DOHH2 (cell line): Measurements from ENCODE around the gene ATL3.

ENCODE experiments used
- H3F3A ChIP-seq: fragments of 200-600 bp; sonication (generic), shearing (Covaris generic); 2 replicates; pipeline ENCODE4 v1.6.0; 2016; ENCODE audit warnings: antibody characterized with exemption, mild to moderate bottlenecking; ENCODE audit not compliant: control insufficient read depth, insufficient read depth
- H3K27ac ChIP-seq: fragments of 200-600 bp; sonication (generic); 2 replicates; pipeline ENCODE4 v1.5.1; 2014; ENCODE audit warnings: low read depth, mild to moderate bottlenecking, low read length, moderate library complexity
- H3K27me3 ChIP-seq: fragments of 200-600 bp; sonication (generic); 2 replicates; pipeline ENCODE4 v1.6.1; 2014; ENCODE audit warnings: mild to moderate bottlenecking, low read length, mixed read lengths; ENCODE audit not compliant: control insufficient read depth
- H3K36me3 ChIP-seq: fragments of 200-600 bp; sonication (generic); 2 replicates; pipeline ENCODE4 v1.6.1; 2014; ENCODE audit warnings: mild to moderate bottlenecking, low read length, moderate library complexity, mixed read lengths; ENCODE audit not compliant: control insufficient read depth
- H3K4me1 ChIP-seq: fragments of 200-600 bp; sonication (generic); 2 replicates; pipeline ENCODE4 v1.6.1; 2014; ENCODE audit warnings: mild to moderate bottlenecking, low read length, mixed read lengths; ENCODE audit not compliant: control insufficient read depth
- H3K4me2 ChIP-seq: fragments of 200-600 bp; sonication (generic); 2 replicates; pipeline ENCODE4 v1.6.0; 2014; ENCODE audit warnings: mild to moderate bottlenecking, low read length, moderate library complexity
- H3K4me3 ChIP-seq: fragments of 200-600 bp; sonication (generic); 2 replicates; pipeline ENCODE4 v1.5.1; 2014; ENCODE audit warnings: mild to moderate bottlenecking, low read length, mixed read lengths
- H3K79me2 ChIP-seq: fragments of 200-600 bp; sonication (generic); 2 replicates; pipeline ENCODE4 v1.6.1; 2014; ENCODE audit warnings: mild to moderate bottlenecking, low read length, mixed read lengths; ENCODE audit not compliant: control insufficient read depth
- H3K9me2 ChIP-seq: fragments of 200-600 bp; sonication (generic); replicated peaks from 2 replicates; pipeline ENCODE4 v1.6.1; 2014; ENCODE audit warnings: mild to moderate bottlenecking, low read length, mixed read lengths; ENCODE audit not compliant: control insufficient read depth
- H3K9me3 ChIP-seq: fragments of 200-600 bp; sonication (generic); 2 replicates; pipeline ENCODE4 v1.6.1; 2014; ENCODE audit warnings: antibody characterized with exemption, low read length, mixed read lengths; ENCODE audit not compliant: control insufficient read depth, insufficient read depth
- H4K20me1 ChIP-seq: fragments of 200-600 bp; sonication (generic); 2 replicates; pipeline ENCODE4 v1.6.0; 2014; ENCODE audit warnings: low read depth, mild to moderate bottlenecking, antibody characterized with exemption, low read length, moderate library complexity; ENCODE audit not compliant: control insufficient read depth, insufficient read depth
- EZH2phosphoT487 ChIP-seq: fragments of 200-600 bp; sonication (generic); IDR thresholded peaks from 2 replicates; pipeline ENCODE4 v1.6.1; 2017; ENCODE audit warnings: borderline replicate concordance, mild to moderate bottlenecking, antibody characterized with exemption, low read length, moderate library complexity, mixed read lengths
- TF ChIP-seq, protein P1 (sequence below): fragments of 200-600 bp; sonication (generic); IDR thresholded peaks from one replicate; pipeline ENCODE4 v1.5.1; 2014; ENCODE audit warnings: antibody characterized with exemption, mild to moderate bottlenecking, low read depth, low read length; ENCODE audit not compliant: poor library complexity, severe bottlenecking

ATL3 gene, protein sequence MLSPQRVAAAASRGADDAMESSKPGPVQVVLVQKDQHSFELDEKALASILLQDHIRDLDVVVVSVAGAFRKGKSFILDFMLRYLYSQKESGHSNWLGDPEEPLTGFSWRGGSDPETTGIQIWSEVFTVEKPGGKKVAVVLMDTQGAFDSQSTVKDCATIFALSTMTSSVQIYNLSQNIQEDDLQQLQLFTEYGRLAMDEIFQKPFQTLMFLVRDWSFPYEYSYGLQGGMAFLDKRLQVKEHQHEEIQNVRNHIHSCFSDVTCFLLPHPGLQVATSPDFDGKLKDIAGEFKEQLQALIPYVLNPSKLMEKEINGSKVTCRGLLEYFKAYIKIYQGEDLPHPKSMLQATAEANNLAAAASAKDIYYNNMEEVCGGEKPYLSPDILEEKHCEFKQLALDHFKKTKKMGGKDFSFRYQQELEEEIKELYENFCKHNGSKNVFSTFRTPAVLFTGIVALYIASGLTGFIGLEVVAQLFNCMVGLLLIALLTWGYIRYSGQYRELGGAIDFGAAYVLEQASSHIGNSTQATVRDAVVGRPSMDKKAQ

DNA sequence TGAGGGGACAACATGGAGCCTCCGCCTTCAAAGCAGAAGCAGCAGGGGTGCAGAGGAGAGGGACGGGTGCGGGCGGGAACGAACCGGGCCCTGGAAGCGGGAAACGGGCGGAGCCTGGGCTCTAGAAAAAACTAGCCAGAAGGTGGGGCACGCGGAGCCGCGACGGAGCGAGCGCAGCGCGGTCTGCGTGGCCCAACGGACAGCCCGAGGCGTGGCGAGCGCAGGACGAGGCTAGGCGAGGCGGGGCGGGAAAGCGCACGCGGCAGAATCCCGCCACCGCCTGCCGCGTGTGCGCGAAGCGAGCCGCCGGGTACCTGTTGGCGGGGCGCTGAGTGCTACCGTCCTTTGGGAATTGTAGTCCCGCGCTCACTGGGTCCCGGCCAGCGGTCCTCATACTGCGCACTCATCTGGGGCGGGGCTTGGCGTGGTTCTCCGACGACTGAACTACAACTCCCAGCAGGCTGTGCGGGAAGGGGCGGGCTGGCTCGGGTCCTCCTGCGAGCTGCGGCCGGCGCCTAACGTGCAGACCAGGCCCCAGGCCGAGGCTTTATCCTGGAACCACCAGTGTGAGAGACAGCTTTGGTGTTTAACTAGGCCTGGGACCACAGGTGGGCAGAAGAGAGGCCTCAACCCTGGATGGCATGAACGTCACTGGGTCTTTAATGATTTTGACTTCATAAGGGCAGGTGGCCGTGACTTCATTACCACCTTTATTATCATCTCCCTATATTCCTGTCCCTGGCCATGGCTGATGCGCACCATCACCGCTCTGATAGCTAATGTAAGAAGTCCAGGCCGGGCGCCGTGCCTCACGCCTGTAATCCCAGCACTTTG lies at the start of gene ATL3:
Gene ATL3, minus strand, starts transcription at position 55 of the 834 bp plus-strand sequence. Its CDS starts 41 bp downstream, at position 14.
- Histone ChIP-seq H3K4me1 (peaks cover 19% of the 10 kb centered on the region), H3K27ac (peak within 1 kb of the TSS; percentile 28), H3K9me2 (no peaks in the 10 kb centered on the region), H3K4me2 (peak within 1 kb of the TSS; percentile 98), H3K27me3 (peaks cover 2% of the 10 kb centered on the region; the same call in 1 of the 2 replicates), H3K79me2 (peaks cover 42% of the 10 kb centered on the region), H3K9me3 (no peaks in the 10 kb centered on the region), H3K36me3 (no peaks in the 10 kb centered on the region), H3K4me3 (peak within 1 kb of the TSS; percentile 75), H3F3A (peaks cover 4% of the 10 kb centered on the region; the same call in 1 of the 2 replicates), H4K20me1 (no peaks in the 10 kb centered on the region)
- no peak for TF ChIP-seq EZH2phosphoT487
- TF ChIP-seq, protein P1, sequence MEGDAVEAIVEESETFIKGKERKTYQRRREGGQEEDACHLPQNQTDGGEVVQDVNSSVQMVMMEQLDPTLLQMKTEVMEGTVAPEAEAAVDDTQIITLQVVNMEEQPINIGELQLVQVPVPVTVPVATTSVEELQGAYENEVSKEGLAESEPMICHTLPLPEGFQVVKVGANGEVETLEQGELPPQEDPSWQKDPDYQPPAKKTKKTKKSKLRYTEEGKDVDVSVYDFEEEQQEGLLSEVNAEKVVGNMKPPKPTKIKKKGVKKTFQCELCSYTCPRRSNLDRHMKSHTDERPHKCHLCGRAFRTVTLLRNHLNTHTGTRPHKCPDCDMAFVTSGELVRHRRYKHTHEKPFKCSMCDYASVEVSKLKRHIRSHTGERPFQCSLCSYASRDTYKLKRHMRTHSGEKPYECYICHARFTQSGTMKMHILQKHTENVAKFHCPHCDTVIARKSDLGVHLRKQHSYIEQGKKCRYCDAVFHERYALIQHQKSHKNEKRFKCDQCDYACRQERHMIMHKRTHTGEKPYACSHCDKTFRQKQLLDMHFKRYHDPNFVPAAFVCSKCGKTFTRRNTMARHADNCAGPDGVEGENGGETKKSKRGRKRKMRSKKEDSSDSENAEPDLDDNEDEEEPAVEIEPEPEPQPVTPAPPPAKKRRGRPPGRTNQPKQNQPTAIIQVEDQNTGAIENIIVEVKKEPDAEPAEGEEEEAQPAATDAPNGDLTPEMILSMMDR, result no peak

DNA sequence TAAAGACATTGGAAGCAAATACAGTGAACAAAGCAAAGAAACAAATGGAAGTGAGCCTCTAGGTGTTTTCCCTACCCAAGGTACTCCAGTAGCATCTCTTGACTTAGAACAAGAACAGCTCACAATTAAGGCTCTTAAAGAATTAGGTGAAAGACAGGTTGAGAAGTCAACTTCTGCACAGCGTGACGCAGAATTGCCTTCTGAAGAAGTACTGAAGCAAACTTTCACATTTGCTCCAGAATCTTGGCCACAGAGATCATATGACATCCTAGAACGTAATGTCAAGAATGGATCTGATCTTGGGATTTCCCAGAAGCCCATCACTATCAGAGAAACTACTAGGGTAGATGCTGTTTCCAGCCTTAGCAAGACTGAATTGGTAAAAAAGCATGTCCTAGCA lies 49.4 kb upstream of the ATL3 start:
- TF ChIP-seq, protein P1, result no peak
- H3K9me2 ChIP-seq, result no peaks in the 10 kb centered on the region
- H4K20me1 ChIP-seq, result no peaks in the 10 kb centered on the region
- H3K36me3 ChIP-seq, result peaks cover 3% of the 10 kb centered on the region; the same call in 1 of the 2 replicates
- no peak overlapping the region for H3K27ac ChIP-seq
- H3K79me2 ChIP-seq, result peaks cover 11% of the 10 kb centered on the region
- H3K4me2 ChIP-seq, result no peak overlapping the region
- 0 out of 2 replicates have a peak, but pooled peaks cover 2% of the 10 kb centered on the region for H3F3A ChIP-seq
- no peak overlapping the region for H3K4me3 ChIP-seq
- H3K27me3 ChIP-seq, result no peaks in the 10 kb centered on the region
- no peaks in the 10 kb centered on the region for H3K4me1 ChIP-seq
- no peaks in the 10 kb centered on the region for H3K9me3 ChIP-seq

DNA sequence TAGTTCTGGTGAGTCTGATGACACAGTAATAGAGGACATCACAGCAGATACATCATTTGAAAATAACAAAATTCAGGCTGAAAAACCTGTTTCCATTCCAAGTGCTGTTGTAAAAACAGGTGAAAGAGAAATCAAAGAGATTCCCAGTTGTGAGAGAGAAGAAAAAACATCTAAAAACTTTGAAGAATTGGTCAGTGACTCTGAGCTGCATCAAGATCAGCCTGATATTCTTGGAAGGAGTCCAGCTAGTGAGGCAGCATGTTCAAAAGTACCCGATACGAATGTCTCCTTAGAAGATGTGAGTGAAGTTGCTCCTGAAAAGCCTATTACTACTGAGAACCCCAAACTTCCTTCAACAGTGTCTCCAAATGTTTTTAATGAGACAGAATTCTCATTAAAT lies 48.8 kb upstream of the ATL3 start:
- Histone ChIP-seq H3K9me3 (no peaks in the 10 kb centered on the region), H3K79me2 (peaks cover 14% of the 10 kb centered on the region), H3K9me2 (no peaks in the 10 kb centered on the region), H3K4me2 (no peak overlapping the region), H3K27ac (no peak overlapping the region), H4K20me1 (no peaks in the 10 kb centered on the region), H3K4me3 (no peak overlapping the region), H3K4me1 (no peaks in the 10 kb centered on the region), H3K27me3 (no peaks in the 10 kb centered on the region), H3F3A (0 out of 2 replicates have a peak, but pooled peaks cover 2% of the 10 kb centered on the region), H3K36me3 (peaks cover 3% of the 10 kb centered on the region; the same call in 1 of the 2 replicates)
- no peak for TF ChIP-seq EZH2phosphoT487
- TF ChIP-seq, protein P1, result no peak
